Caco-2 (cell line): ENCODE data around the gene PRKAB2. TPM values are rescaled to one million over a fixed set of nuclear protein-coding genes. Genes with fewer than 3 reads are reported as not detected.
"Not testable (repeated sequence)": the region's sequence is repeated elsewhere in the genome, so short reads cannot be mapped to it uniquely, and the experiment has no call there.

Source experiments
- BruUV-seq: library from RNA; stranded (reverse); fragments of 400-500 nt; replicated peaks from 2 replicates; lab custom pipeline; 2021; lab: Mats Ljungman, UMichigan
- CTCF ChIA-PET: fragments of 300-600 bp; sonication (Branson Sonifier 250); formaldehyde crosslinking; loops from one replicate; lab custom pipeline; 2022; ENCODE audit warnings: antibody characterized with exemption; lab: Charles Lee
- POLR2A ChIA-PET: fragments of 300-600 bp; sonication (Branson Sonifier 250); formaldehyde crosslinking; loops from one replicate; lab custom pipeline; 2022; ENCODE audit warnings: antibody characterized with exemption; lab: Charles Lee
- DNase-seq, 2 experiments: peaks; one replicate each; pipeline versions ENCODE4 v3.0.0 to v3.0.0-alpha.2; 2020 to 2022
- H3K27me3 ChIP-seq: replicated peaks from 2 replicates; pipeline ENCODE4 v1.6.0; 2011; ENCODE audit warnings: low read length; ENCODE audit not compliant: control insufficient read depth, insufficient read depth
- H3K36me3 ChIP-seq: 2 replicates; pipeline ENCODE4 v1.5.1; 2011; ENCODE audit warnings: low read length; ENCODE audit not compliant: control insufficient read depth, insufficient read depth
- H3K4me1 ChIP-seq: fragments of 250-450 bp; sonication (Bioruptor Pico); 2 replicates; pipeline ENCODE4 v1.5.1; 2020; ENCODE audit warnings: mild to moderate bottlenecking
- H3K4me3 ChIP-seq: 2 replicates; pipeline ENCODE4 v1.5.1; 2011; ENCODE audit warnings: low read depth, mild to moderate bottlenecking, control low read depth, low read length
- H3K9me3 ChIP-seq: fragments of 250-450 bp; sonication (Bioruptor Pico); 2 replicates; pipeline ENCODE4 v1.5.1; 2020; ENCODE audit warnings: mild to moderate bottlenecking, moderate library complexity
- H3K27ac Mint-ChIP-seq: one replicate; pipeline ENCODE4 v1.8.0; 2022; ENCODE audit warnings: mixed read lengths; ENCODE audit not compliant: unreplicated experiment
- H3K27me3 Mint-ChIP-seq: one replicate; pipeline ENCODE4 v1.8.0; 2022; ENCODE audit warnings: mixed read lengths; ENCODE audit not compliant: insufficient read depth, unreplicated experiment
- H3K36me3 Mint-ChIP-seq: one replicate; pipeline ENCODE4 v1.8.0; 2022; ENCODE audit warnings: mild to moderate bottlenecking, mixed read lengths; ENCODE audit not compliant: insufficient read depth, unreplicated experiment
- H3K4me1 Mint-ChIP-seq: one replicate; pipeline ENCODE4 v1.8.0; 2022; ENCODE audit warnings: low read depth, mixed read lengths; ENCODE audit not compliant: unreplicated experiment
- H3K4me3 Mint-ChIP-seq: one replicate; pipeline ENCODE4 v1.8.0; 2022; ENCODE audit warnings: mild to moderate bottlenecking, moderate library complexity, mixed read lengths; ENCODE audit not compliant: unreplicated experiment
- H3K9me3 Mint-ChIP-seq: one replicate; pipeline ENCODE4 v1.8.0; 2022; ENCODE audit warnings: mixed read lengths; ENCODE audit not compliant: unreplicated experiment
- intact Hi-C: fragments of 100-400 bp; cut with micrococcal nuclease; formaldehyde crosslinking; loops from one replicate; pipeline ENCODE4 v1.10.0; 2022; ENCODE audit not compliant: unreplicated experiment
- total RNA-seq: library from RNA; stranded (reverse); gene quantifications from 2 replicates; pipeline ENCODE4 v1.2.3, GENCODE V29; 2022
- TF ChIP-seq, protein P1 (sequence below), 2 experiments: fragments of 200-600 bp in 1 of 2; IDR thresholded peaks; 1 replicate in 1 of 2; 2 replicates in 1 of 2; pipeline versions ENCODE4 v1.5.1 to v1.8.0; 2011 to 2022; ENCODE audit warnings: antibody characterized with exemption in 1 of 2, control low read depth in 1 of 2, inconsistent platforms in 1 of 2, low read depth in 1 of 2, low read length in 1 of 2, mild to moderate bottlenecking in 1 of 2, moderate library complexity in 1 of 2; ENCODE audit not compliant: insufficient read depth in 1 of 2, severe bottlenecking in 1 of 2, unreplicated experiment in 1 of 2

The PRKAB2 gene
- total RNA-seq, 1 experiment from 2014 or later, result 30.1 TPM

DNA sequence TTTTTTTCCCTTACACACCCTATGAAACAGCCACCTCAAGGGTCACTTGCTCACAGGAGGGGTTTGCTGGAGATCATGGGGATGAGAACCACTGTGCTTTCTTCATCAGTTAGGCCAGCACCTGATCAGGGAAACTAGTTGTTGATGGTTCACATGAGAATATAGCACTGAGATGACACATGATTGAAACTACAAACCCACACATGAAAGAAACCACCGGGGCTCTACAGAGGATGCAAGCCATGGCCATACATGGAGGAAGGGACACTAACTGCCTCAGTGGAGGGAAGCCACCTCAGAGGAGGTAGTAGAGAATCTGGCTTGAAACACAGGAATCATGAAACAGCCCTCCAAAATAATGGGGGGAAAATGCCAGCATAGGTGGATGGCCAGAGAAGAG lies 63.2 kb downstream of the PRKAB2 start:
- H3K27ac Mint-ChIP-seq, result no peak overlapping the region

DNA sequence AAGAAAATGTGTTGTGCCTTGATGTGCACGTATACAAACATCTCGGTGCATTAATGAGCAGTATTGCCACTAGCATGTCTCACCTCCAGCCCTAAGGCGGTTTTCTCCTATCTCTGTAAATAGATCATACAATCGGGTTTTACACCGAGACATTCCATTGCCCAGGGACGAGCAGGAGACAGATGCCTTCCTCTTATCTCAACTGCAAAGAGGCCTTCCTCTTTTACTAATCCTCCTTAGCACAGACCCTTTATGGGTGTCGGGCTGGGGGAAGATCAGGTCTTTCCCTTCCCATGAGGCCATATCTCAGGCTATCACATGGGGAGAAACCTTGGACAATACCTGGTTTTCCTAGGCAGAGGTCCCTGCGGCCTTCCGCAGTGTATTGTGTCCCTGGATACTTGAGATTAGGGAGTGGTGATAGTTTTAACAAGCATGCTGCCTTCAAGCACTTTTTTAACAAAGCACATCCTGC lies 65.8 kb downstream of the PRKAB2 start:
- H3K27ac Mint-ChIP-seq, result peak overlapping the region; percentile 81
- H3K36me3 ChIP-seq, H3K9me3 ChIP-seq, H3K36me3 Mint-ChIP-seq, H3K27me3 Mint-ChIP-seq, CTCF ChIA-PET, H3K9me3 Mint-ChIP-seq, H3K4me3 ChIP-seq, BruUV-seq, H3K27me3 ChIP-seq, POLR2A ChIA-PET: not testable (repeated sequence)
- peaks cover 36% of the 10 kb centered on the region for H3K4me1 Mint-ChIP-seq
- peak; percentile 76 to 81 for DNase-seq
- H3K4me3 Mint-ChIP-seq, result peak overlapping the region; percentile 48
- H3K4me1 ChIP-seq, result peaks cover 55% of the 10 kb centered on the region
- intact Hi-C loops, result loop anchor here (1.0 to 5.0 kb wide), 3 partner anchors 13 to 133 kb away; no protein-coding TSS in a partner anchor

More for the DNA sequence above, 63.2 kb downstream of the PRKAB2 start:
- H3K4me1 ChIP-seq, result peaks cover 50% of the 10 kb centered on the region
- Mint-ChIP-seq H3K27me3 (no peaks in the 10 kb centered on the region), H3K36me3 (peaks cover 4% of the 10 kb centered on the region), H3K9me3 (peaks cover 18% of the 10 kb centered on the region), H3K4me3 (no peak overlapping the region), H3K4me1 (peaks cover 36% of the 10 kb centered on the region)
- H3K27me3 ChIP-seq, result no peaks in the 10 kb centered on the region
- intact Hi-C loops, result loop anchor here (5.0 kb wide), 1 partner anchor 58 kb away; no protein-coding TSS in a partner anchor
- ChIA-PET CTCF (no interaction called here), POLR2A (no interaction called here)
- TF ChIP-seq, protein P1, sequence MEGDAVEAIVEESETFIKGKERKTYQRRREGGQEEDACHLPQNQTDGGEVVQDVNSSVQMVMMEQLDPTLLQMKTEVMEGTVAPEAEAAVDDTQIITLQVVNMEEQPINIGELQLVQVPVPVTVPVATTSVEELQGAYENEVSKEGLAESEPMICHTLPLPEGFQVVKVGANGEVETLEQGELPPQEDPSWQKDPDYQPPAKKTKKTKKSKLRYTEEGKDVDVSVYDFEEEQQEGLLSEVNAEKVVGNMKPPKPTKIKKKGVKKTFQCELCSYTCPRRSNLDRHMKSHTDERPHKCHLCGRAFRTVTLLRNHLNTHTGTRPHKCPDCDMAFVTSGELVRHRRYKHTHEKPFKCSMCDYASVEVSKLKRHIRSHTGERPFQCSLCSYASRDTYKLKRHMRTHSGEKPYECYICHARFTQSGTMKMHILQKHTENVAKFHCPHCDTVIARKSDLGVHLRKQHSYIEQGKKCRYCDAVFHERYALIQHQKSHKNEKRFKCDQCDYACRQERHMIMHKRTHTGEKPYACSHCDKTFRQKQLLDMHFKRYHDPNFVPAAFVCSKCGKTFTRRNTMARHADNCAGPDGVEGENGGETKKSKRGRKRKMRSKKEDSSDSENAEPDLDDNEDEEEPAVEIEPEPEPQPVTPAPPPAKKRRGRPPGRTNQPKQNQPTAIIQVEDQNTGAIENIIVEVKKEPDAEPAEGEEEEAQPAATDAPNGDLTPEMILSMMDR (IDR thresholded peaks at IDR 0.05; ENCODE audit: insufficient read depth in 1 of 2, low read depth in 1 of 2, low read length in 1 of 2, severe bottlenecking in 1 of 2, unreplicated experiment in 1 of 2), result no peak
- no peak overlapping the region for H3K4me3 ChIP-seq
- H3K9me3 ChIP-seq, result no peaks in the 10 kb centered on the region
- no peak for DNase-seq
- H3K36me3 ChIP-seq, result no peaks in the 10 kb centered on the region
- no TSS peak for BruUV-seq

- ChIA-PET CTCF (no interaction called here), POLR2A (no interaction called here)
- Mint-ChIP-seq H3K36me3 (peaks cover 3% of the 10 kb centered on the region), H3K27me3 (no peaks in the 10 kb centered on the region), H3K27ac (peak overlapping the region; percentile 81), H3K4me1 (peaks cover 35% of the 10 kb centered on the region), H3K4me3 (peak overlapping the region; percentile 48), H3K9me3 (peaks cover 7% of the 10 kb centered on the region)
- BruUV-seq, result no TSS peak
- TF ChIP-seq, protein P1 (IDR thresholded peaks at IDR 0.05; ENCODE audit: insufficient read depth in 1 of 2, low read depth in 1 of 2, low read length in 1 of 2, severe bottlenecking in 1 of 2, unreplicated experiment in 1 of 2), result no peak
- DNase-seq, result no peak
- Histone ChIP-seq H3K4me1 (peaks cover 50% of the 10 kb centered on the region), H3K27me3 (no peaks in the 10 kb centered on the region), H3K9me3 (no peaks in the 10 kb centered on the region), H3K36me3 (no peaks in the 10 kb centered on the region; the same call in 1 of the 2 replicates), H3K4me3 (no peak overlapping the region)
- intact Hi-C loops, result loop anchor here (1.0 to 5.0 kb wide), 3 partner anchors 13 to 133 kb away; no protein-coding TSS in a partner anchor
These were observed 66.4 kb downstream of the PRKAB2 start for GRCh38 chr1:147105909-147106308.

Other genes starting within 250 kb of the PRKAB2 start
- gene NBPF12, start 234.1 kb downstream of the PRKAB2 start, total RNA-seq, result 10.3 and 10.7 TPM in 2 replicates
- 1.9 and 2.0 TPM in 2 replicates for gene FMO5, start 52.9 kb upstream of the PRKAB2 start, total RNA-seq
- 55.4 and 56.2 TPM in 2 replicates for gene CHD1L, start 70.2 kb upstream of the PRKAB2 start, total RNA-seq